A673 (cell line): ENCODE results near the gene CRHR1. TPM values are rescaled to one million over a fixed set of nuclear protein-coding genes. Genes with fewer than 3 reads are reported as not detected.

Experiments used
- BruUV-seq: library from RNA; stranded (reverse); fragments of 400-500 nt; replicated peaks from 2 replicates; lab custom pipeline; 2021; lab: Mats Ljungman, UMichigan
- CTCF ChIA-PET: fragments of 300-600 bp; sonication (Branson Sonifier 250); formaldehyde crosslinking; loops from one replicate; lab custom pipeline; 2022; ENCODE audit warnings: antibody characterized with exemption; lab: Charles Lee
- POLR2A ChIA-PET: fragments of 300-600 bp; sonication (Branson Sonifier 250); formaldehyde crosslinking; loops from one replicate; lab custom pipeline; 2022; ENCODE audit warnings: antibody characterized with exemption; ENCODE audit not compliant: low non-redundant PET; lab: Charles Lee
- DNase-seq: peaks from one replicate; pipeline ENCODE4 v3.0.0-alpha.2; 2015; ENCODE audit warnings: low spot score
- H3K27ac ChIP-seq: fragments of 200-600 bp; sonication (generic); 2 replicates; pipeline ENCODE4 v1.5.1; 2016; ENCODE audit warnings: mixed run types, low read depth, mild to moderate bottlenecking, mixed read lengths, antibody characterized with exemption, low read length; ENCODE audit not compliant: poor library complexity, severe bottlenecking
- H3K27me3 ChIP-seq: fragments of 200-600 bp; sonication (generic); replicated peaks from 2 replicates; pipeline ENCODE4 v1.6.1; 2017; ENCODE audit warnings: mixed run types, low read depth, mild to moderate bottlenecking, mixed read lengths, antibody characterized with exemption, low read length; ENCODE audit not compliant: insufficient read depth, poor library complexity
- H3K36me3 ChIP-seq: fragments of 200-600 bp; sonication (generic); 2 replicates; pipeline ENCODE4 v1.6.1; 2016; ENCODE audit warnings: mixed run types, mild to moderate bottlenecking, mixed read lengths, antibody characterized with exemption, low read length; ENCODE audit not compliant: insufficient read depth, poor library complexity, severe bottlenecking
- H3K4me1 ChIP-seq: fragments of 200-600 bp; sonication (generic); 2 replicates; pipeline ENCODE4 v1.6.1; 2017; ENCODE audit warnings: mixed run types, mild to moderate bottlenecking, mixed read lengths, antibody characterized with exemption, low read length; ENCODE audit not compliant: insufficient read depth, poor library complexity, severe bottlenecking
- H3K4me3 ChIP-seq: fragments of 200-600 bp; sonication (generic); 2 replicates; pipeline ENCODE4 v1.5.1; 2016; ENCODE audit warnings: low read depth, mixed run types, mild to moderate bottlenecking, mixed read lengths, low read length; ENCODE audit not compliant: poor library complexity, severe bottlenecking
- H3K9me3 ChIP-seq: fragments of 200-600 bp; sonication (generic); 2 replicates; pipeline ENCODE4 v1.6.1; 2016; ENCODE audit warnings: mixed run types, low read depth, mild to moderate bottlenecking, mixed read lengths, antibody characterized with exemption, low read length; ENCODE audit not compliant: poor library complexity, severe bottlenecking
- EZH2 ChIP-seq: fragments of 200-600 bp; sonication (generic); IDR thresholded peaks from 2 replicates; pipeline ENCODE4 v1.6.1; 2017; ENCODE audit warnings: borderline replicate concordance, low read depth, mild to moderate bottlenecking, mixed read lengths, antibody characterized with exemption, low read length; ENCODE audit not compliant: poor library complexity, severe bottlenecking
- intact Hi-C: fragments of 100-400 bp; cut with micrococcal nuclease; formaldehyde crosslinking; loops from one replicate; pipeline ENCODE4 v1.10.0; 2022; ENCODE audit not compliant: unreplicated experiment
- total RNA-seq: library from RNA; stranded (reverse); gene quantifications from 2 replicates; pipeline ENCODE4 v1.2.3, GENCODE V29; 2021
- TF ChIP-seq, protein P1 (sequence below): fragments of 300-800, 200-600 bp; sonication (generic); conservative IDR thresholded peaks from 2 replicates; pipeline ENCODE4 v1.5.1; 2017; ENCODE audit warnings: low read depth, mild to moderate bottlenecking, antibody characterized with exemption, low read length, moderate library complexity, mixed read lengths

Gene CRHR1
- total RNA-seq, 1 experiment from 2014 or later = not detected

DNA sequence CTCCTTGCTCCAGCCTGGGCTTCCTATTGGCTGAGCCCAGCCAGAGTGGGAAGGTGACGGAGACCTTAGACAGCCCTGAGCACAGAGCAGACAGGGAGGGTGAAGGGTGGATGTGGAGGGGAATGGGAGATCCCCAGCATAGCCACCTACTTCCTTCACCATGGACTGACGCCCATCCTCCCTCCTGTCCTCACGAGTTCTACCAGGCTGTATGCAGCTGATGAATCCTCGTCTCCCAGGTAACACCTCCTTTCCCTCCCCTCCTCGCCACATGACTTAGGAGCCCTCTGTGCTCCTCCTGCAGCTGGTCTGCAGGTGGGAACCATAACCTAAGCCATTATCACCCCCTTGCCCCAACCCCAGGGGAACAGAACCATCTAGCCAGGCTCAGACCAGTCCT, 9.0 kb upstream of the CRHR1 start:
- Histone ChIP-seq H3K27ac (no peak overlapping the region), H3K4me3 (no peak overlapping the region), H3K9me3 (no peaks in the 10 kb centered on the region), H3K27me3 (peaks cover 4% of the 10 kb centered on the region), H3K4me1 (no peaks in the 10 kb centered on the region), H3K36me3 (no peaks in the 10 kb centered on the region)
- no TSS peak for BruUV-seq
- ChIA-PET CTCF (no interaction called here), POLR2A (no interaction called here)
- no peak for DNase-seq
- intact Hi-C loops = no loop called here
- no peak for TF ChIP-seq EZH2
- TF ChIP-seq, protein P1, sequence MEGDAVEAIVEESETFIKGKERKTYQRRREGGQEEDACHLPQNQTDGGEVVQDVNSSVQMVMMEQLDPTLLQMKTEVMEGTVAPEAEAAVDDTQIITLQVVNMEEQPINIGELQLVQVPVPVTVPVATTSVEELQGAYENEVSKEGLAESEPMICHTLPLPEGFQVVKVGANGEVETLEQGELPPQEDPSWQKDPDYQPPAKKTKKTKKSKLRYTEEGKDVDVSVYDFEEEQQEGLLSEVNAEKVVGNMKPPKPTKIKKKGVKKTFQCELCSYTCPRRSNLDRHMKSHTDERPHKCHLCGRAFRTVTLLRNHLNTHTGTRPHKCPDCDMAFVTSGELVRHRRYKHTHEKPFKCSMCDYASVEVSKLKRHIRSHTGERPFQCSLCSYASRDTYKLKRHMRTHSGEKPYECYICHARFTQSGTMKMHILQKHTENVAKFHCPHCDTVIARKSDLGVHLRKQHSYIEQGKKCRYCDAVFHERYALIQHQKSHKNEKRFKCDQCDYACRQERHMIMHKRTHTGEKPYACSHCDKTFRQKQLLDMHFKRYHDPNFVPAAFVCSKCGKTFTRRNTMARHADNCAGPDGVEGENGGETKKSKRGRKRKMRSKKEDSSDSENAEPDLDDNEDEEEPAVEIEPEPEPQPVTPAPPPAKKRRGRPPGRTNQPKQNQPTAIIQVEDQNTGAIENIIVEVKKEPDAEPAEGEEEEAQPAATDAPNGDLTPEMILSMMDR = no peak

DNA sequence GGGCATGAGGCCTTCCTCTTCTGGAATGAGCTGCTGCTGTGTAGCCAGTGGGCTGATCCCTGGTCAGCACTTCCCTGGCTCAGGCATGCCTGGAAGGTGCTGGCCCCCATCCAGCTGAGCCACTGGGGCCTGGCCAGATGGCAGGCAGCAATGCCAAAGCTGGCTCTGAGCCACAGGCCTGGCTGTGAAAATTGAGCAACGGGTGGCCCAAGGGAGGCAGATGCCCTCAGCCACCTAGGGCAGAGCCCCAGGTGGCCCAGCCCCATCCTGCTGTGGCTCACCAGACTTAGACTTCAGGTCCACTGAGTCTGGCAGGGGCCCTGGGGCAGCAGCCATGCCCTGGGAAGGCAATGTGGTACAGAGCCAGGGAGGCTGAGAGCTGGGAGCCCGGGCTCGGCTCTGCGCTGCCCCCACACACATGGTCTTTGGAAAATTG, 8.5 kb upstream of the CRHR1 start:
- no peak for DNase-seq
- POLR2A ChIA-PET = no interaction called here
- Histone ChIP-seq H3K27me3 (peaks cover 4% of the 10 kb centered on the region), H3K36me3 (no peaks in the 10 kb centered on the region), H3K27ac (no peak overlapping the region), H3K9me3 (no peaks in the 10 kb centered on the region), H3K4me1 (no peaks in the 10 kb centered on the region), H3K4me3 (no peak overlapping the region)
- intact Hi-C loops = no loop called here
- TF ChIP-seq EZH2 = no peak
- TF ChIP-seq, protein P1 = no peak
- CTCF ChIA-PET = no interaction called here
- no TSS peak for BruUV-seq

GRCh38 chr17:45776896-45777295, 7.2 kb upstream of the CRHR1 start:
- H3K4me1 ChIP-seq = no peaks in the 10 kb centered on the region
- BruUV-seq = no TSS peak
- H3K4me3 ChIP-seq = no peak overlapping the region
- CTCF ChIA-PET = no interaction called here
- H3K27ac ChIP-seq = no peak overlapping the region
- POLR2A ChIA-PET = no interaction called here
- TF ChIP-seq EZH2 = no peak
- TF ChIP-seq, protein P1 = no peak
- DNase-seq = no peak
- intact Hi-C loops = no loop called here
- no peaks in the 10 kb centered on the region for H3K36me3 ChIP-seq
- H3K27me3 ChIP-seq = peaks cover 4% of the 10 kb centered on the region
- no peaks in the 10 kb centered on the region for H3K9me3 ChIP-seq
